GM23338 (cell line): ENCODE measurements around the gene NFIA. TPM values are rescaled to one million over a fixed set of nuclear protein-coding genes. Genes with fewer than 3 reads are reported as not detected.

Source experiments
- ATAC-seq: fragments of 200-7000 bp; cut with Tn5 transposase; 3 replicates; pipeline ENCODE4 v1.9.1; 2020
- DNase-seq: peaks from one replicate; pipeline ENCODE4 v3.0.0-alpha.2; 2015; ENCODE audit warnings: low spot score
- H2AFZ ChIP-seq: fragments of 200-600 bp; sonication (generic); 2 replicates; pipeline ENCODE4 v1.8.0; 2016; ENCODE audit warnings: antibody characterized with exemption, mild to moderate bottlenecking, moderate library complexity
- H3F3A ChIP-seq: fragments of 200-600 bp; sonication (generic); replicated peaks from 2 replicates; pipeline ENCODE4 v1.8.0; 2017; ENCODE audit warnings: antibody characterized with exemption, mixed run types, low read depth
- H3K27ac ChIP-seq: fragments of 200-600 bp; sonication (generic); 2 replicates; pipeline ENCODE4 v1.6.1; 2016; ENCODE audit warnings: low read depth
- H3K27me3 ChIP-seq: fragments of 200-600 bp; sonication (generic); 2 replicates; pipeline ENCODE4 v1.8.0; 2016; ENCODE audit warnings: mild to moderate bottlenecking, mixed run types, moderate library complexity; ENCODE audit not compliant: insufficient read depth
- H3K36me3 ChIP-seq: fragments of 200-600 bp; sonication (generic); 2 replicates; pipeline ENCODE4 v1.8.0; 2016; ENCODE audit warnings: mild to moderate bottlenecking; ENCODE audit not compliant: insufficient read depth
- H3K4me1 ChIP-seq: fragments of 200-600 bp; sonication (generic); 2 replicates; pipeline ENCODE4 v1.8.0; 2016; ENCODE audit warnings: mild to moderate bottlenecking, moderate library complexity; ENCODE audit not compliant: insufficient read depth
- H3K4me2 ChIP-seq: fragments of 200-600 bp; sonication (generic); 2 replicates; pipeline ENCODE4 v1.7.1; 2017; ENCODE audit warnings: mixed run types
- H3K4me3 ChIP-seq: fragments of 200-600 bp; sonication (generic); 2 replicates; pipeline ENCODE4 v1.6.1; 2016; ENCODE audit warnings: mixed run types
- H3K79me2 ChIP-seq: fragments of 200-600 bp; sonication (generic); replicated peaks from 2 replicates; pipeline ENCODE4 v1.8.0; 2017; ENCODE audit warnings: mild to moderate bottlenecking; ENCODE audit not compliant: insufficient read depth
- H3K9me2 ChIP-seq: fragments of 200-600 bp; sonication (generic); 2 replicates; pipeline ENCODE4 v1.8.0; 2017; ENCODE audit not compliant: insufficient read depth
- H4K20me1 ChIP-seq: fragments of 200-600 bp; sonication (generic); replicated peaks from 2 replicates; pipeline ENCODE4 v1.8.0; 2017; ENCODE audit warnings: mild to moderate bottlenecking; ENCODE audit not compliant: insufficient read depth
- H3K27ac Mint-ChIP-seq: 2 replicates; pipeline ENCODE4 v1.8.0; 2020; ENCODE audit warnings: inconsistent platforms, mild to moderate bottlenecking, moderate library complexity, mixed read lengths
- H3K27me3 Mint-ChIP-seq: 3 replicates; pipeline ENCODE4 v1.8.0; 2022; ENCODE audit warnings: low read depth, mild to moderate bottlenecking, moderate library complexity, mixed read lengths, inconsistent platforms; ENCODE audit not compliant: insufficient read depth, poor library complexity
- H3K36me3 Mint-ChIP-seq: 3 replicates; pipeline ENCODE4 v1.8.0; 2021; ENCODE audit warnings: low read depth, mild to moderate bottlenecking, inconsistent platforms, moderate library complexity, mixed read lengths
- H3K4me1 Mint-ChIP-seq: 3 replicates; pipeline ENCODE4 v1.8.0; 2020; ENCODE audit warnings: mild to moderate bottlenecking, inconsistent platforms, mixed read lengths
- H3K4me3 Mint-ChIP-seq: 3 replicates; pipeline ENCODE4 v1.8.0; 2021; ENCODE audit warnings: moderate library complexity, mild to moderate bottlenecking, inconsistent platforms, mixed read lengths
- H3K9me3 Mint-ChIP-seq: 3 replicates; pipeline ENCODE4 v1.8.0; 2020; ENCODE audit warnings: moderate library complexity, mild to moderate bottlenecking, inconsistent platforms, mixed read lengths
- CREB1 ChIP-seq: fragments of 250-450 bp; sonication (Bioruptor Pico); IDR thresholded peaks from 2 replicates; pipeline ENCODE4 v1.5.0; 2020; ENCODE audit warnings: low read depth, mild to moderate bottlenecking, moderate library complexity
- CTCF ChIP-seq, 2 experiments: fragments of 200-600 bp in 1 of 2; sonication (generic) in 1 of 2; conservative IDR thresholded peaks; 2 replicates each; pipeline versions ENCODE4 v1.5.1 to v1.6.1; 2016 to 2017; ENCODE audit warnings: antibody characterized with exemption in 2 of 2, low read depth in 2 of 2, mild to moderate bottlenecking in 2 of 2, moderate library complexity in 1 of 2
- ETS1 ChIP-seq: IDR thresholded peaks from 2 replicates; pipeline ENCODE4 v1.6.1; 2016; ENCODE audit warnings: antibody characterized with exemption
- EZH2 ChIP-seq: fragments of 200-600 bp; sonication (generic); IDR thresholded peaks from one replicate; pipeline ENCODE4 v1.8.0; 2017; ENCODE audit warnings: antibody characterized with exemption, mild to moderate bottlenecking, low read depth; ENCODE audit not compliant: unreplicated experiment
- EZH2phosphoT487 ChIP-seq: fragments of 200-600 bp; sonication (generic); IDR thresholded peaks from one replicate; pipeline ENCODE4 v1.8.1; 2018; ENCODE audit warnings: antibody characterized with exemption; ENCODE audit not compliant: unreplicated experiment
- JUNB ChIP-seq: IDR thresholded peaks from one replicate; pipeline ENCODE4 v1.6.1; 2016; ENCODE audit warnings: antibody characterized with exemption; ENCODE audit not compliant: unreplicated experiment
- NANOG ChIP-seq: IDR thresholded peaks from 2 replicates; pipeline ENCODE4 v1.6.1; 2016; ENCODE audit warnings: antibody characterized with exemption, borderline replicate concordance
- POLR2AphosphoS5 ChIP-seq: IDR thresholded peaks from 2 replicates; pipeline ENCODE4 v1.6.1; 2016; ENCODE audit warnings: antibody characterized with exemption, low read depth
- REST ChIP-seq: IDR thresholded peaks from one replicate; pipeline ENCODE4 v1.6.1; 2018; ENCODE audit warnings: antibody characterized with exemption; ENCODE audit not compliant: unreplicated experiment
- STAT1 ChIP-seq: IDR thresholded peaks from one replicate; pipeline ENCODE4 v1.6.1; 2016; ENCODE audit warnings: antibody characterized with exemption; ENCODE audit not compliant: unreplicated experiment
- ZNF114 ChIP-seq: fragments of 250-450 bp; sonication (Bioruptor Pico); IDR thresholded peaks from 2 replicates; pipeline ENCODE4 v1.5.0; 2020; ENCODE audit warnings: mild to moderate bottlenecking, moderate library complexity
- ZNF331 ChIP-seq: fragments of 250-450 bp; sonication (Bioruptor Pico); IDR thresholded peaks from 2 replicates; pipeline ENCODE4 v1.5.0; 2020; ENCODE audit warnings: low read depth, mild to moderate bottlenecking, moderate library complexity
- ZNF462 ChIP-seq: fragments of 250-450 bp; sonication (Bioruptor Pico); IDR thresholded peaks from 2 replicates; pipeline ENCODE4 v1.5.0; 2020; ENCODE audit warnings: mild to moderate bottlenecking, moderate library complexity
- polyA plus RNA-seq: library from polyadenylated mRNA; unstranded; fragments of >200 nt; fragmentation: Nextera tagmentation; extraction: Ambion mirVana; gene quantifications from 2 replicates; pipeline ENCODE4 v1.2.1, GENCODE V29; 2016
- total RNA-seq: library from RNA; depleted of rRNA; stranded (reverse); fragments of >200 nt; shearing (Covaris generic); gene quantifications from 2 replicates; pipeline ENCODE4 v1.2.3, GENCODE V29; 2014

The NFIA gene
- total and polyA plus RNA-seq, 2 experiments from 2014 or later, result 0.97 to 2.3 TPM

- Histone ChIP-seq H2AFZ (no peak overlapping the region), H4K20me1 (no peaks in the 10 kb centered on the region), H3K4me3 (no peak overlapping the region), H3F3A (no peaks in the 10 kb centered on the region), H3K4me2 (no peak overlapping the region), H3K79me2 (no peaks in the 10 kb centered on the region), H3K36me3 (no peaks in the 10 kb centered on the region), H3K27me3 (no peaks in the 10 kb centered on the region), H3K9me2 (no peaks in the 10 kb centered on the region), H3K4me1 (no peaks in the 10 kb centered on the region), H3K27ac (no peak overlapping the region)
- no peak overlapping the region for H3K4me3 Mint-ChIP-seq
- ATAC-seq (no peak), DNase-seq (no peak)
- H3K9me3 Mint-ChIP-seq, result no peaks in the 10 kb centered on the region
- peaks cover 2% of the 10 kb centered on the region for H3K27me3 Mint-ChIP-seq
- TF ChIP-seq NANOG, result no peak
- TF ChIP-seq ETS1, result no peak
- no peak for TF ChIP-seq EZH2phosphoT487
- TF ChIP-seq JUNB, result no peak
- no peak for TF ChIP-seq STAT1
- TF ChIP-seq CTCF (conservative IDR thresholded peaks at IDR 0.05; ENCODE audit: low read depth in 2 of 2), result no peak
- no peak for TF ChIP-seq EZH2
- no peak for TF ChIP-seq REST
- no peak for TF ChIP-seq ZNF331 (CRISPR knock-in tag)
- TF ChIP-seq ZNF462 (CRISPR knock-in tag), result no peak
- no peak for TF ChIP-seq POLR2AphosphoS5
- no peak for TF ChIP-seq ZNF114
- no peak for TF ChIP-seq CREB1 (CRISPR knock-in tag)
- H3K4me1 Mint-ChIP-seq, result peaks cover 19% of the 10 kb centered on the region
- no peak overlapping the region for H3K27ac Mint-ChIP-seq
- H3K36me3 Mint-ChIP-seq, result no peaks in the 10 kb centered on the region
Observed at GRCh38 chr1:61190153-61190552, 107.8 kb downstream of the NFIA start.
